KMS-11 (cell line): ENCODE results near the gene LAMA2.

ENCODE experiments used
- H2AFZ ChIP-seq: fragments of 200-600 bp; sonication (generic); 2 replicates; pipeline ENCODE4 v1.6.1; 2016; ENCODE audit warnings: antibody characterized with exemption, mixed run types, low read depth
- H3K27ac ChIP-seq: fragments of 200-600 bp; sonication (generic); 2 replicates; pipeline ENCODE4 v1.6.1; 2016; ENCODE audit warnings: mild to moderate bottlenecking, mixed run types
- H3K27me3 ChIP-seq: fragments of 200-600 bp; sonication (generic); 2 replicates; pipeline ENCODE4 v1.6.1; 2017; ENCODE audit warnings: mild to moderate bottlenecking, low read depth, mixed run types, moderate library complexity; ENCODE audit not compliant: insufficient read depth
- H3K36me3 ChIP-seq: fragments of 200-600 bp; sonication (generic); 2 replicates; pipeline ENCODE4 v1.6.1; 2017; ENCODE audit warnings: mild to moderate bottlenecking, mixed run types; ENCODE audit not compliant: insufficient read depth
- H3K4me1 ChIP-seq: fragments of 200-600 bp; sonication (generic); 2 replicates; pipeline ENCODE4 v1.6.1; 2016; ENCODE audit warnings: mild to moderate bottlenecking, low read depth, mixed run types; ENCODE audit not compliant: poor library complexity, severe bottlenecking
- H3K4me2 ChIP-seq: fragments of 200-600 bp; sonication (generic); 2 replicates; pipeline ENCODE4 v1.7.0; 2016; ENCODE audit warnings: mild to moderate bottlenecking, mixed run types
- H3K4me3 ChIP-seq: fragments of 200-600 bp; sonication (generic); IDR thresholded peaks from 2 replicates; pipeline ENCODE4 v1.6.1; 2017; ENCODE audit warnings: low read depth, low read length, mixed read lengths; ENCODE audit not compliant: insufficient read depth
- H3K79me2 ChIP-seq: fragments of 200-600 bp; sonication (generic); 2 replicates; pipeline ENCODE4 v1.6.1; 2016; ENCODE audit warnings: low read depth, mixed run types; ENCODE audit not compliant: insufficient read depth
- H3K9ac ChIP-seq: fragments of 200-600 bp; sonication (generic); 2 replicates; pipeline ENCODE4 v1.6.1; 2016; ENCODE audit warnings: mild to moderate bottlenecking, mixed run types
- H4K20me1 ChIP-seq: fragments of 200-600 bp; sonication (generic); 2 replicates; pipeline ENCODE4 v1.6.1; 2016; ENCODE audit warnings: mild to moderate bottlenecking, mixed run types; ENCODE audit not compliant: insufficient read depth
- TF ChIP-seq, protein P1 (sequence below): fragments of 200-600 bp; sonication (generic); conservative IDR thresholded peaks from 2 replicates; pipeline ENCODE4 v1.6.1; 2017; ENCODE audit warnings: low read depth, mild to moderate bottlenecking, antibody characterized with exemption, low read length, moderate library complexity, mixed read lengths

The LAMA2 gene

GRCh38 chr6:128929869-128930268, 46.9 kb downstream of the LAMA2 start:
- Histone ChIP-seq H3K27me3 (no peaks in the 10 kb centered on the region), H3K27ac (no peak overlapping the region), H3K4me1 (no peaks in the 10 kb centered on the region)

DNA sequence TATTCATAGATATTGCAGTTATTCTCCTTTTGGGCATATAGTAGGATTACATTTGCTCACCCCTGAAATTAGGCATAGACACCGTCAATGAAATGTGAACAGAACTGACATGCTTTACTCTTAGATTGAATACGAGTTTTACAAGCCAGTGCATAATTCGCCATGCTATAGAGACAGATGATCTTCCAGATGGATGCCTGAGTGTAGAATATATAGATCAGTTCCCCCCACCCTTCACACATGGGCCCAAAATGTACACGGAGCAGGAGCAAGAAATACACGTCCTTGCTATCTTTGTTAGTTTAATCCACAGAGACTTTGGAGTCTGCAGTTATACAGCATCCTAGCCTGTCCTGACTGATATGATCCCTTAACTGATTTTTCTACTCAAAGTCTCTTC, 47.4 kb downstream of the LAMA2 start:
- H3K79me2 ChIP-seq = no peaks in the 10 kb centered on the region
- H3K4me1 ChIP-seq = no peaks in the 10 kb centered on the region
- no peaks in the 10 kb centered on the region for H3K36me3 ChIP-seq
- no peak overlapping the region for H3K4me3 ChIP-seq
- TF ChIP-seq, protein P1, sequence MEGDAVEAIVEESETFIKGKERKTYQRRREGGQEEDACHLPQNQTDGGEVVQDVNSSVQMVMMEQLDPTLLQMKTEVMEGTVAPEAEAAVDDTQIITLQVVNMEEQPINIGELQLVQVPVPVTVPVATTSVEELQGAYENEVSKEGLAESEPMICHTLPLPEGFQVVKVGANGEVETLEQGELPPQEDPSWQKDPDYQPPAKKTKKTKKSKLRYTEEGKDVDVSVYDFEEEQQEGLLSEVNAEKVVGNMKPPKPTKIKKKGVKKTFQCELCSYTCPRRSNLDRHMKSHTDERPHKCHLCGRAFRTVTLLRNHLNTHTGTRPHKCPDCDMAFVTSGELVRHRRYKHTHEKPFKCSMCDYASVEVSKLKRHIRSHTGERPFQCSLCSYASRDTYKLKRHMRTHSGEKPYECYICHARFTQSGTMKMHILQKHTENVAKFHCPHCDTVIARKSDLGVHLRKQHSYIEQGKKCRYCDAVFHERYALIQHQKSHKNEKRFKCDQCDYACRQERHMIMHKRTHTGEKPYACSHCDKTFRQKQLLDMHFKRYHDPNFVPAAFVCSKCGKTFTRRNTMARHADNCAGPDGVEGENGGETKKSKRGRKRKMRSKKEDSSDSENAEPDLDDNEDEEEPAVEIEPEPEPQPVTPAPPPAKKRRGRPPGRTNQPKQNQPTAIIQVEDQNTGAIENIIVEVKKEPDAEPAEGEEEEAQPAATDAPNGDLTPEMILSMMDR = no peak
- H3K9ac ChIP-seq = no peak overlapping the region
- no peaks in the 10 kb centered on the region for H4K20me1 ChIP-seq
- no peaks in the 10 kb centered on the region for H3K27me3 ChIP-seq
- H2AFZ ChIP-seq = no peak overlapping the region
- no peak overlapping the region for H3K27ac ChIP-seq
- no peak overlapping the region for H3K4me2 ChIP-seq

More at GRCh38 chr6:128929869-128930268, 46.9 kb downstream of the LAMA2 start:
- Histone ChIP-seq H3K79me2 (no peaks in the 10 kb centered on the region), H4K20me1 (no peaks in the 10 kb centered on the region), H3K36me3 (no peaks in the 10 kb centered on the region), H3K4me3 (no peak overlapping the region), H3K4me2 (no peak overlapping the region), H3K9ac (no peak overlapping the region), H2AFZ (no peak overlapping the region)
- TF ChIP-seq, protein P1 = no peak

- Histone ChIP-seq H3K9ac (no peak overlapping the region), H4K20me1 (no peaks in the 10 kb centered on the region), H3K36me3 (no peaks in the 10 kb centered on the region), H3K4me1 (no peaks in the 10 kb centered on the region), H3K4me3 (no peak overlapping the region), H2AFZ (no peak overlapping the region), H3K27me3 (no peaks in the 10 kb centered on the region), H3K4me2 (no peak overlapping the region), H3K79me2 (no peaks in the 10 kb centered on the region), H3K27ac (no peak overlapping the region)
- TF ChIP-seq, protein P1 = no peak
These were observed 49.1 kb downstream of the LAMA2 start for GRCh38 chr6:128932061-128932460.

DNA sequence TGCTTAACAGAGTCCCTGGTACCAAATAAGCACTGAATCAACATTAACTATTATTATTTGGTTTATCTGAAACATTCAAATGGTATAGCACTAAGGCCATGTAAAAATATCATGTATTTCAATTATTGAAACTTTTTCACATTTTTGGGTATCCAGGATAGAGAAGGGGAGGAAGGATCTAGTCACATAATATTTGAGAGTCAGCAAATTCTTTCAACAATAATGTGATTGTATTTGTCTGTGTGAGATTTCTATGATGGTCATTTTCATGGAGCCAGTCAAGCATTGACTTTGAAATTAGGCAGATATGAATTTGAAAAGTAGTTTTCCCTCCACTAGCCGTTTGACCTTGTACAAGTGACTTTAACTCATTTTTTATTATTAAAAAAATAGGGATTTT, 67.9 kb downstream of the LAMA2 start:
- Histone ChIP-seq H4K20me1 (no peaks in the 10 kb centered on the region), H3K79me2 (no peaks in the 10 kb centered on the region), H3K9ac (no peak overlapping the region), H3K4me1 (no peaks in the 10 kb centered on the region), H3K27me3 (no peaks in the 10 kb centered on the region), H3K36me3 (no peaks in the 10 kb centered on the region), H3K4me2 (no peak overlapping the region), H3K4me3 (no peak overlapping the region), H2AFZ (no peak overlapping the region), H3K27ac (no peak overlapping the region)
- TF ChIP-seq, protein P1 = no peak
